Left renal cortex interstitium (tissue), 4 donors: ENCODE data around the gene LEPR. TPM values are rescaled to one million over a fixed set of nuclear protein-coding genes. Genes with fewer than 3 reads are reported as not detected.
"Not testable (repeated sequence)": the region's sequence is repeated elsewhere in the genome, so short reads cannot be mapped to it uniquely, and the experiment has no call there.

Source experiments
- DNase-seq, 4 donors: peaks; one replicate each; pipeline ENCODE4 v3.0.0-alpha.2; 2013; ENCODE audit warnings: low read depth in 4 of 4, low spot score in 2 of 4, missing footprints in 1 of 4
- polyA plus RNA-seq, 4 donors: library from polyadenylated mRNA; unstranded; fragments of 120-200 nt; gene quantifications; one replicate each; pipeline ENCODE4 v1.2.1, GENCODE V29; 2013; ENCODE audit not compliant: insufficient read length in 4 of 4

The LEPR gene
- polyA plus RNA-seq, 4 donors, result 8.5 to 12.3 (median 9.8) TPM

DNA sequence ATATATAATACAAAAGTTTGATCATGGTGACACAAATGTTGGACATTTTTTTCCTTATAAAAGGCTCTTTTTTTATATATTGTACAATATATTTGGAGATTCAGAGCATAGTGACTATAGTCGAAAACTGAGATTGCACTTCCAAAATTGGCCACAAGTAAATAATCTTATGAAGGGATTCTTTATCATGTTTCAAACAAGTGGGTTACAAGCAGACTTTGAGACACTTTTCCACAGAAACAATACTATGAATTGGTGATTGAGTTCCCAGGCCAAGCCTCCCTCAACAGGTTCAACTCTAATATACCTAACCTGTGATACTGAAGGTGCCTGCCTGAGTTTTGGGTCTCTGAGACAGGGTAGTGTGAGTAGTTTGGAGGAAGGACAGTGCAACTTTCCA, 13.8 kb downstream of the LEPR start:
- no peak for DNase-seq

DNA sequence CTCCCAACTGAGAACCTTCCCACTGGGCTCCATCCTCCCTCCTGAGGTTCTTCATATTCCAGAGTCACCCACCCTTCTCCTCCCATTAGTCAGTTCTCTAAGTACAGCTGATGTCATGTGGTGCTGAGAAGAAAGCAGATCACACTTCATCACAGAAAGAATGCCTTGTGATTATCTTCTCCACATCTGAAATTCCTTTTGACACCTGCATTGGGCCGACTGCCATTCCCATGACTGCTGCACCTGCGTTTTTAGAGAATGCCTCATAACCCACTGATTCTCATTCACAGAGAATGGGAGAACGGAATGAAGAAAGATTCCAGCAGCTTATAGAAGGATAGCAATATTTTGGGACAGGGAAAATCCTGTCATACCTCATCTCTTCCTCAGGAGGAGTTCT, 14.3 kb downstream of the LEPR start:
- no peak for DNase-seq

- DNase-seq, result peak in 1 of 4 donors; percentile 10
Measured at GRCh38 chr1:65435987-65436386, 15.5 kb downstream of the LEPR start.

- no peak for DNase-seq
Measured at GRCh38 chr1:65437616-65438015, 17.1 kb downstream of the LEPR start.

DNA sequence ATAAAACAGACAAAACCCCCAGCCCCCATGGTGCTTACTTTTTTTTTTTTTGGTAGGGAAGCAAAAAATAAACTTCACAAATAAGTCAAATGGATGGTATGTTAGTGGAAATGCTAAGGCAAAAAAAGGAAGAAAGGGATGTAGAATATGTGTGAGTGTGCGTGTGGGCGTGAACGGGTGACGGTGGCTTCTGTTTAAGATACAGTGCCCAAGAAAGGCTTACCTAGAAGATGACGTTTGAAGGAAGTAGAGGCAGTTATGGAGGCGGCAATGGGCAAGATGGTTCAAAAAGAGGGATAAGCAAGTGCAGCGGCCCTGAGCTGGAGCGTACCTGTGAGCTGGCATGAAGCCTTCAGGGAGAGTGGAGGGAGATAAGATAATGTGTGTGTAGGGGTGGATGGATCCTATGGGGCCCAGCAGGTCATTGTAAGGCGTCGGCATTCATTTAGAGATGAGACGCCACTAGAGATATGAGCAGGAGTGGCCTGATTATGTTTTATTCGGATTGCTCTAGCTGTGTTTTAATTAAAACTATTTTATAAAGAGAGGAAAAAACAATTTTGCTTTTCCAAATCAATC, 19.9 kb downstream of the LEPR start:
- no peak for DNase-seq

DNA sequence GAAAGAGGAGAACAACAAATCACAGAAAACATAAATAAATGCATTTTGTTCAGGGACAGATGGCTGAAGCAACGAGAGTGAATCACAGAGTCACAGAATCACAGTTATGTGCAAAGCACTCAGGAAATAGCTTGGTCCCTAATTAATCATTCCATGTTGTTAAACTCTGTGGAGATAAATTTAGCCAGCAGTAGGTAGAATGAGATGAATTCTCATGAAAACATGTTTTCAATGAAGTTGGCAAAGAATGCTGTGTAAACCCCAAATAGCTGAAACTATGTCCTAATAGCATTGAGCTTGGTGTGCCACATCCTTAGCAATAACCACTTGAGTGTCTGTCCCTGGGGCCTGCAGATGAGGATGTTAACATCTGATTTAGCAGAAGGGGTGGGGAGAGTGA, 20.4 kb downstream of the LEPR start:
- DNase-seq, result no peak

GRCh38 chr1:65441464-65441863, 21.0 kb downstream of the LEPR start:
- no peak for DNase-seq

DNA sequence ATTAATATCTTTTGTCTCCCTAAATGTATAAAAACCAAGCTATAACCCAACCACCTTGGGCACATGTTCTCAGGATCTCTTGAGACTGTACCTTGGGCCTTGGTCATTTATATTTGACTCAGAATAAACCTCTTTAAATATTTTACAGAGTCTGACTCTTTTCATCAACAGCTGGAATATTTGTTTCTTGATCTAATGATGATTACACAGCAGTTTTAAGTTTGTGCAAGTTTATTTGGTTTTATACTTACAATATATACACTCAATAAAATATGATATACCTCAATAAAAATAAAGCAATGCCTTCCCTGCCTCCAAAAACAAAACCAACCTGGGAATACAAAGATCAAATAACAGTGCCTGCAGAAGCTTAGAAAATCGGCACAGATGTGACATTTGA, 22.0 kb downstream of the LEPR start:
- DNase-seq, result no peak

DNA sequence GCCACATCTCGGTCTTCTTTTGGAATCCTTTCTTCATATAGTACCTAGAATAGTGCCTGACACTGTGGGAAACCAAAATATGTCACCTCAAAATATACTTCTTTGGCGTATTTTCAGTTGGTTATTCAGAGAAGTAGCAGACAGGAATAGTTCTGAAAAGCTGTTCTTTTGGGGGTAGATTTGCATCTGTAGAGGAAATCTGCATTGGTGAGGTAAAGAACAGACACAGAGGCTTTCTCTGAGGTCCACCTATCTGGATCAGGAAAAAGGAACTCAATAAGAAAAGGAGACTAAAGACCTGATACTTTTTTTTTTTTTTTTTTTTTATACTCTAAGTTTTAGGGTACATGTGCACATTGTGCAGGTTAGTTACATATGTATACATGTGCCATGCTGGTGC, 23.2 kb downstream of the LEPR start:
- DNase-seq, result no peak

DNA sequence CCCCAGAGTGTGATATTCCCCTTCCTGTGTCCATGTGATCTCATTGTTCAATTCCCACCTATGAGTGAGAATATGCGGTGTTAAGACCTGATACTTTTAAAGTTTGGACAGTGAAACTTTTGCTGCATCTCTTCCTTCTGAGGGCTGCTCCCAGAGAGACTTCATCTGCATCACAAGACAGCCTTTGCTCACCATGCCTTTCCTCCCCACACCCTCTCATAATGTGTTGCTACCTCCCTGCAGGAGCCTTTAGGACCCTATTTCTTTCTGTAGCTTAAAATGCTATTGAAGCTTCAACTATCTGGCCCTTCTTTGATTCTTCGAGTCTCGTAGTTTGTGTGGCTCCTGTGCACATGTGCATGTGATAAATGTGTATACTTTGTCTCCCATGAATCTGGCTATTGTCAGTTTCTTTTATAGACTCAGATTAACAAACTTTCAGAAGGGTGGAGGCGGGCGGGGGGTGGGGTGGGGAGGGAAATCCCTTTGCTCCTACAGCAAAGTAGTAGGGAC, 23.7 kb downstream of the LEPR start:
- no peak for DNase-seq

DNA sequence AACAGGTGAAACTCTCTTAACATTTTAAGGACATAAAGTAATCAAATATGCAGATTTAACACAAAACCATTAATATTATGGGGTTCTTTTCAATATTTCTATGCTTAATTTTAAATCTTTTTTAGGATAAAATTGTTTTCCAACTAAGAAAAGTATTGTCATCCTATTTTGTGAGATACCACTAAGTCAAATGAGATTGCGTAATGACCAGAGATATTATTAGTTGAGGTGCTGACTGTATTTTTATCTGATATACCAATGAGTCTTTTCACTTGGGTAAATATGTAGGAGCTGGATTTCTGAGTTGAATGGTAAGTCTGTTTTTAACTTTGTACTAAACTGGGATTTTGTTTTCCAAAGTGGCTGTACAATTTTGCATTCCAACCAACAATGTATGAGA, 25.4 kb downstream of the LEPR start:
- DNase-seq, result no peak

DNA sequence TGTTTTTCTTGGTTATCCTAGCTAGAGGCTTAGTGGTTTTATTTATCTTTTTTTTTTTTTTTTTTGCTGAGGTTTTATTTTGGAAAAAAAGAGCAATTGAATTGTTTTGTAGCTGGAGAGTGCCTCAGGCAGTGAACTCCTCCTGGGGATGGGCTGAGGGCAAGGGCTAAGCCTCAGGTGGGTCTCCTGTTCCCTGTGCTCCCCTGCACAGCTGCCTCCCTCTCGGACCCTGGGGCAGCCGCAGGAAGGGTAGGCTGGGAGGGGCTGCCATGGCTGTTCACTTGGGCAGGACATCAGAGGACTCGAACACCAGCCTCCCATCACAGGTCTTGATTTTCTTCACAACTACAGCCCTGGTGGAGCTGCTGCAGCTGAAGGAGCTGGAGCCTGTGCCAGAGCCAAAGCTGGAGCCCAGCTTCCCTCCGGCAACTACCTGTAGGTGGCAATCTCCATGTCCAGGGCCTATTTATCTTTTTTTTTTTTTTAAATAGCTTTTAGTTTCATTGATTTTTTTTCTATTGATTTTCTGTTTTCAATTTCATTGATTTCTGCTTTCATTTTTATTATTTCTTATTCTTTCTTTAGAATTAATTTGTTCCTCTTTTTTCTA, 28.9 kb downstream of the LEPR start:
- no peak for DNase-seq

DNA sequence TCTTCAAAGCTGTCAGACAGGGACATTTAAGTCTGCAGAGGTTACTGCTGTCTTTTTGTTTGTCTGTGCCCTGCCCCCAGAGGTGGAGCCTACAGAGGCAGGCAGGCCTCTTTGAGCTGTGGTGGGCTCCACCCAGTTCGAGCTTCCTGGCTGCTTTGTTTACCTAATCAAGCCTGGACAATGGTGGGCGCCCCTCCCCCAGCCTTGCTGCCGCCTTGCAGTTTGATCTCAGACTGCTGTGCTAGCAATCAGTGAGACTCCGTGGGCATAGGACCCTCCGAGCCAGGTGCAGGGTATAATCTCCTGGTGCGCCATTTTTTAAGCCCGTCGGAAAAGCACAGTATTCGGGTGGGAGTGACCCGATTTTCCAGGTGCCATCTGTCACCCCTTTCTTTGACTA, 35.2 kb downstream of the LEPR start:
- not testable (repeated sequence) for DNase-seq

GRCh38 chr1:65456481-65456880, 36.0 kb downstream of the LEPR start:
- no peak for DNase-seq

DNA sequence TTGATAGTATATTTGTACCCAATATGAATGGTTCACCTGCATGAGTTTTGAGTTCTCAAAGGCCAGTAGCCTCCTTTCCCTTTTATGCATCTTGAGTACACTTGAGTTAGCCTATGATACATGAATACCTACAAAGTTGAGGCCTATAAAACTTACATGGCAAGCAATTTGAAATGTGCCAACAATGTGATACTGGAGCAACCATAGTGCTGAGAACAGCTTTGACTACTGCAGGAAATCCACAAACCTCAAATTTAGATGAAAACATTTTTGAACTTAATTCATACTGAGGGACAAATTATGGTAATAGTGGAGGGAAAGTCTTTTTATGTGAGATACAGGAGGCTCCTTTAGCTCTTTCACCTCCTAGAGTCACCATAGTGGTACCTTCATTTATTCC, 37.4 kb downstream of the LEPR start:
- no peak for DNase-seq

- no peak for DNase-seq
Measured at GRCh38 chr1:65458730-65459396, 38.4 kb downstream of the LEPR start.

DNA sequence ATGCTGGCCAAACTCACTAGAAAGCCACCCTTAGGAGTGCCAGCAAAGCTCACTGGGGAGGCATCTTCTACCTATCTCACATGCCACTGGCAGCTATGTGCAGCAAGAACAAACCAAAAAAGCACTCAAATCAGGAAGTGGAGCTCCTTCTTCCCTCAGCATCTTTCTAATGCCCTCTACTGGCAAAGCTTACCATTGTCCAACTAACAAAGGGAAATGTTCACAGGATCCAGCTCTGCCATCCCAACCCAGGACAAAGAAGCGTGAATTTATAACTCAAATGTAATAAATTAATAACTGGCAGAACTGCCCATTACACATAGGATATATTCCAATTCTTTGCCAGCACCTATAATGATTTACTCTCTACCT, 38.9 kb downstream of the LEPR start:
- no peak for DNase-seq

- not testable (repeated sequence) for DNase-seq
Measured at GRCh38 chr1:65465837-65466236, 45.4 kb downstream of the LEPR start.

DNA sequence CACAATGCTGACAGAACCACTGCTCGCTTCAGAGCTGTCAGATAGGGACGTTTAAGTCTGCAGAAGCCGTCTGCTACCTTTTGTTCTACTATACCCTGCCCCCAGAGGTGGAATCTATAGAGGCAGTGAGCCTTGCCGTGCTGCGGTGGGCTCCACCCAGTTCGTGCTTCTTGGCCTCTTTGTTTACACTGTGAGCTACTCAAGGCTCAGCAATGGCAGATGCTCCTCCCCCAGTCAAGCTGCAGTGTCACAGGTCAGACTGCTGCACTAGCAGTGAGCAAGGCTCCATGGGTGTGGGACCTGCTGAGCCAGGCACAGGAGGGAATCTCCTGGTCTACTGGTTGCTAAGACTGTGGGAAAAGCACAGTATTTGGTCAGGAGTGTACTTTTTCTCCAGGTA, 47.1 kb downstream of the LEPR start:
- no peak for DNase-seq

- DNase-seq, result no peak
Measured at GRCh38 chr1:65469126-65469888, 48.8 kb downstream of the LEPR start.

GRCh38 chr1:65469889-65470340, 49.4 kb downstream of the LEPR start:
- peak in 1 of 4 donors; percentile 21 for DNase-seq
